ENCODE measurements around the gene CRTAP. TPM values are rescaled to one million over a fixed set of nuclear protein-coding genes. Genes with fewer than 3 reads are reported as not detected.
A peak's percentile ranks its signal among the peaks of the same experiment; 100 is the strongest.

CRTAP gene
- total RNA-seq, 4 donors from 2014 or later: 75.2 to 107 (median 83.1) TPM

- Histone ChIP-seq H3K9me3 (no peaks in the 10 kb centered on the region), H3K27ac (peak overlapping the region; percentile 81 to 99 (median 97))
- in situ Hi-C loops (cut with MboI; ENCODE audit: low sequenced_read_pairs in 4 of 4): no loop called here
Measured at GRCh38 chr3:33095436-33095835, 18.4 kb upstream of the CRTAP start.

GRCh38 chr3:33096093-33096868 is 17.5 kb upstream of the CRTAP start:
- TF ChIP-seq CTCF (IDR thresholded peaks at IDR 0.05 in 4 of 5, conservative IDR thresholded peaks at IDR 0.05 in 1 of 5) (no peak), POLR2A (IDR thresholded peaks at IDR 0.05) (no peak)
- intact Hi-C loops (cut with DNase I; ENCODE audit: low total_unique reads): loop anchor here (5.0 to 10.0 kb wide), 2 partner anchors 524 to 559 kb away; partner anchors contain the start of gene DYNC1LI1
- Histone ChIP-seq H3K36me3 (no peaks in the 10 kb centered on the region), H3K4me1 (peaks cover 12 to 33% of the 10 kb centered on the region in 2 donors), H3K27me3 (no peaks in the 10 kb centered on the region), H3K27ac (peak overlapping the region; percentile 81 to 99 (median 97)), H3K4me3 (peak overlapping the region; percentile 72 to 100 (median 94)), H3K9me3 (no peaks in the 10 kb centered on the region)
- in situ Hi-C loops (cut with MboI; ENCODE audit: low sequenced_read_pairs in 4 of 4): no loop called here
- peak in 1 of 2 donors; percentile 25 for DNase-seq
- ATAC-seq: peak; percentile 51 to 59

More at GRCh38 chr3:33095436-33095835, 18.4 kb upstream of the CRTAP start:
- intact Hi-C loops (cut with DNase I; ENCODE audit: low total_unique reads): loop anchor here (5.0 to 10.0 kb wide), 2 partner anchors 523 to 559 kb away; partner anchors contain the start of gene DYNC1LI1
- H3K36me3 ChIP-seq: no peaks in the 10 kb centered on the region
- peaks cover 12 to 33% of the 10 kb centered on the region in 2 donors for H3K4me1 ChIP-seq
- no peaks in the 10 kb centered on the region for H3K27me3 ChIP-seq
- ATAC-seq (no peak), DNase-seq (no peak)
- no peak for TF ChIP-seq CTCF (IDR thresholded peaks at IDR 0.05 in 4 of 5, conservative IDR thresholded peaks at IDR 0.05 in 1 of 5)
- no peak for TF ChIP-seq POLR2A (IDR thresholded peaks at IDR 0.05)
- peak overlapping the region; percentile 72 to 100 (median 94) for H3K4me3 ChIP-seq

GRCh38 chr3:33099109-33099645 is 14.6 kb upstream of the CRTAP start:
- in situ Hi-C loops (cut with MboI; ENCODE audit: low sequenced_read_pairs in 4 of 4) (no loop called here), intact Hi-C loops (cut with DNase I; ENCODE audit: low total_unique reads) (loop anchor here (5.0 to 10.0 kb wide), 2 partner anchors 527 to 556 kb away; partner anchors contain the start of gene DYNC1LI1)
- H3K9me3 ChIP-seq: no peaks in the 10 kb centered on the region
- H3K27ac ChIP-seq: no peak overlapping the region
- H3K4me3 ChIP-seq: no peak overlapping the region
- DNase-seq (no peak), ATAC-seq (no peak)
- TF ChIP-seq POLR2A (IDR thresholded peaks at IDR 0.05) (no peak), CTCF (IDR thresholded peaks at IDR 0.05 in 4 of 5, conservative IDR thresholded peaks at IDR 0.05 in 1 of 5) (no peak)
- no peaks in the 10 kb centered on the region for H3K27me3 ChIP-seq
- peaks cover 4 to 13% of the 10 kb centered on the region in 2 donors for H3K4me1 ChIP-seq
- H3K36me3 ChIP-seq: no peaks in the 10 kb centered on the region

- intact Hi-C loops (cut with DNase I; ENCODE audit: low total_unique reads) (loop anchor here (5.0 to 10.0 kb wide), 2 partner anchors 527 to 555 kb away; partner anchors contain the start of gene DYNC1LI1), in situ Hi-C loops (cut with MboI; ENCODE audit: low sequenced_read_pairs in 4 of 4) (no loop called here)
- no peaks in the 10 kb centered on the region for H3K36me3 ChIP-seq
- no peak overlapping the region for H3K4me3 ChIP-seq
- no peak for ATAC-seq
- H3K4me1 ChIP-seq: peaks cover 4 to 13% of the 10 kb centered on the region in 2 donors
- TF ChIP-seq POLR2A (IDR thresholded peaks at IDR 0.05) (no peak), CTCF (IDR thresholded peaks at IDR 0.05 in 4 of 5, conservative IDR thresholded peaks at IDR 0.05 in 1 of 5) (no peak)
- no peak for DNase-seq
- H3K9me3 ChIP-seq: no peaks in the 10 kb centered on the region
- no peak overlapping the region for H3K27ac ChIP-seq
- H3K27me3 ChIP-seq: no peaks in the 10 kb centered on the region
Measured at GRCh38 chr3:33099701-33100100, 14.1 kb upstream of the CRTAP start.
